ENCODE measurements around the gene ELOVL5. TPM values are rescaled to one million over a fixed set of nuclear protein-coding genes. Genes with fewer than 3 reads are reported as not detected.

ELOVL5 gene
- total RNA-seq, 1 experiment from 2014 or later, result 218 TPM

DNA sequence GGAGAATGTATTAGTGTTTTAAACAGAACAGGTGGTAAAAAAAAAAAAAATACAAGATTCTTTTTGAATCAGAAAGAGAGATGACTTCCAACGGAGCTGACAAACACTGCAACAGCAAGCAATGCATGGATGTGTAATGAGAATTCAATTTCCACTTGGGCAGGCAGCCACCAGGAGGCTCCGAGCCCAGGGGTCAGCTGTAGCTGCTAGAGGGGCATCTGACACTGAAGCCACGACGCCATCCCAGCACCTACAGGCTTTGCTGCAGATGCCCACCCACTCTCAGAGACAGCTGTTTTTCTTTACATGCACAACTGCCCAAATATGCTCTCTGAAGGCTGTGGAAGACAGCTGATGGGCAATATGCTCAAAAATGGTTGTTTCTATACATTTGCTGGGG, 75.4 kb downstream of the ELOVL5 start:
- BruUV-seq (replicated peaks), result no TSS peak
- H3K4me1 ChIP-seq (ENCODE audit: control insufficient read depth, insufficient read depth, low read length), result peaks cover 4% of the 10 kb centered on the region; the same call in 1 of the 2 replicates
- H3K9me3 ChIP-seq (ENCODE audit: control insufficient read depth, insufficient read depth, low read depth, low read length), result no peaks in the 10 kb centered on the region
- TF ChIP-seq TCF7L2 (IDR thresholded peaks at IDR 0.05; ENCODE audit: low read depth, low read length) (no peak), REST (IDR thresholded peaks at IDR 0.05; ENCODE audit: insufficient read depth in 1 of 2, low read depth in 2 of 2, low read length in 1 of 2) (no peak), SIN3A (IDR thresholded peaks at IDR 0.05; ENCODE audit: borderline replicate concordance, insufficient read depth, low read depth, low read length) (no peak), POLR2AphosphoS5 (IDR thresholded peaks at IDR 0.05; ENCODE audit: low read depth, low read length) (no peak)
- TF ChIP-seq, protein P1, sequence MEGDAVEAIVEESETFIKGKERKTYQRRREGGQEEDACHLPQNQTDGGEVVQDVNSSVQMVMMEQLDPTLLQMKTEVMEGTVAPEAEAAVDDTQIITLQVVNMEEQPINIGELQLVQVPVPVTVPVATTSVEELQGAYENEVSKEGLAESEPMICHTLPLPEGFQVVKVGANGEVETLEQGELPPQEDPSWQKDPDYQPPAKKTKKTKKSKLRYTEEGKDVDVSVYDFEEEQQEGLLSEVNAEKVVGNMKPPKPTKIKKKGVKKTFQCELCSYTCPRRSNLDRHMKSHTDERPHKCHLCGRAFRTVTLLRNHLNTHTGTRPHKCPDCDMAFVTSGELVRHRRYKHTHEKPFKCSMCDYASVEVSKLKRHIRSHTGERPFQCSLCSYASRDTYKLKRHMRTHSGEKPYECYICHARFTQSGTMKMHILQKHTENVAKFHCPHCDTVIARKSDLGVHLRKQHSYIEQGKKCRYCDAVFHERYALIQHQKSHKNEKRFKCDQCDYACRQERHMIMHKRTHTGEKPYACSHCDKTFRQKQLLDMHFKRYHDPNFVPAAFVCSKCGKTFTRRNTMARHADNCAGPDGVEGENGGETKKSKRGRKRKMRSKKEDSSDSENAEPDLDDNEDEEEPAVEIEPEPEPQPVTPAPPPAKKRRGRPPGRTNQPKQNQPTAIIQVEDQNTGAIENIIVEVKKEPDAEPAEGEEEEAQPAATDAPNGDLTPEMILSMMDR (IDR thresholded peaks at IDR 0.05), result no peak
- intact Hi-C loops (cut with micrococcal nuclease; ENCODE audit: unreplicated experiment), result no loop called here
- no peak overlapping the region for H3K27ac ChIP-seq (ENCODE audit: low read length)
- H3K4me3 ChIP-seq (ENCODE audit: low read depth in 2 of 2, low read length in 2 of 2), result no peak overlapping the region
- DNase-seq (ENCODE audit: low read depth, low spot score) (no peak), ATAC-seq (no peak)
- peaks cover 40% of the 10 kb centered on the region for H3K36me3 ChIP-seq (ENCODE audit: control insufficient read depth, insufficient read depth, low read length)
- no peaks in the 10 kb centered on the region for H3K27me3 ChIP-seq (ENCODE audit: control insufficient read depth, insufficient read depth, low read length)
- POLR2A ChIA-PET, result no interaction called here
- CTCF ChIA-PET, result interaction anchor here (0.6 to 0.7 kb wide), 2 partner anchors 210 to 438 kb away, joined by 3 to 4 read pairs; no protein-coding TSS in a partner anchor
- in situ Hi-C loops (cut with HindIII; ENCODE audit: low pct_unique_long_range_greater_than_20kb, low sequenced_read_pairs), result no loop called here

- DNase-seq (ENCODE audit: low read depth, low spot score) (no peak), ATAC-seq (no peak)
- no peaks in the 10 kb centered on the region for H3K27me3 ChIP-seq (ENCODE audit: control insufficient read depth, insufficient read depth, low read length)
- no peak overlapping the region for H3K27ac ChIP-seq (ENCODE audit: low read length)
- ChIA-PET POLR2A (no interaction called here), CTCF (no interaction called here)
- BruUV-seq (replicated peaks), result no TSS peak
- in situ Hi-C loops (cut with HindIII; ENCODE audit: low pct_unique_long_range_greater_than_20kb, low sequenced_read_pairs) (no loop called here), intact Hi-C loops (cut with micrococcal nuclease; ENCODE audit: unreplicated experiment) (no loop called here)
- H3K9me3 ChIP-seq (ENCODE audit: control insufficient read depth, insufficient read depth, low read depth, low read length), result no peaks in the 10 kb centered on the region
- no peaks in the 10 kb centered on the region for H3K4me1 ChIP-seq (ENCODE audit: control insufficient read depth, insufficient read depth, low read length)
- peaks cover 56% of the 10 kb centered on the region for H3K36me3 ChIP-seq (ENCODE audit: control insufficient read depth, insufficient read depth, low read length)
- H3K4me3 ChIP-seq (ENCODE audit: low read depth in 2 of 2, low read length in 2 of 2), result no peak overlapping the region
- TF ChIP-seq REST (IDR thresholded peaks at IDR 0.05; ENCODE audit: insufficient read depth in 1 of 2, low read depth in 2 of 2, low read length in 1 of 2), result no peak
- no peak for TF ChIP-seq POLR2AphosphoS5 (IDR thresholded peaks at IDR 0.05; ENCODE audit: low read depth, low read length)
- TF ChIP-seq, protein P1 (IDR thresholded peaks at IDR 0.05), result no peak
- no peak for TF ChIP-seq SIN3A (IDR thresholded peaks at IDR 0.05; ENCODE audit: borderline replicate concordance, insufficient read depth, low read depth, low read length)
- TF ChIP-seq TCF7L2 (IDR thresholded peaks at IDR 0.05; ENCODE audit: low read depth, low read length), result no peak
These were observed 78.9 kb downstream of the ELOVL5 start for GRCh38 chr6:53269827-53270226.
